NK-92 treated with Interleukin-12 subunit alpha and Interleukin-12 subunit beta, amount 100 ng/mL, for 24 hours (cell line): ENCODE results near the gene JAKMIP3.

ENCODE experiments used
- DNase-seq: peaks from one replicate; lab custom pipeline; 2025; lab: John Stamatoyannopoulos, UW

Gene JAKMIP3

DNA sequence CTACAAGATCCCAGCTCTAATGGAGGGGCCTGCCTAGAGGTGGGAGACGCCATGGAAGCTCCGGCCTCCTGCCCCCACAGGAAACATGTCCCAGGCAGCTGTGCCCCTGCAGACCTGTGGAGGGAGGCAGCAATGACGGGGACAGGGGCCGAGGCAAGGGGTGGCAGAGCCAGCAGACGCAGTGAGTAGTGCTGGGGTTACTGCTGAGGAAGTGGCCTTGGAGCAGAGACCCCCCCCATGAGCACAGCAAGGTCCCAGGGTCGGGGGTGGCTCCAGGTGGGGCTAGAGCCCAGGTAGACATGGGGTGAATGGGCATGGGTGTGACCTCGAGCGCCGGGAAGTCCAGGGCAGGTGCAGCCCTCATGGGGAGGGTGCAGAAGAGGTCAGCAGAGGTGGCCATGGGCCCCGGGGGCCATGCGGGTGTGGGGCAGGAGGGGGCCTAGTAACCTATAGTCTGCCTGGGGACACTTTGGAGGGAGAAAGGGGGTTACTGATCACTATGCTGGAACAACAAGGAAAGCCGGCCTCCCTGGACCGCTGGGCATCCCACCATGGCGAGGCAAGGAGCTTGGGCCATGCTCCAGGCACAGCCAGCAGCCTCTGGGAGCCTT is 45.5 kb downstream of the JAKMIP3 start:
- no peak for DNase-seq

DNA sequence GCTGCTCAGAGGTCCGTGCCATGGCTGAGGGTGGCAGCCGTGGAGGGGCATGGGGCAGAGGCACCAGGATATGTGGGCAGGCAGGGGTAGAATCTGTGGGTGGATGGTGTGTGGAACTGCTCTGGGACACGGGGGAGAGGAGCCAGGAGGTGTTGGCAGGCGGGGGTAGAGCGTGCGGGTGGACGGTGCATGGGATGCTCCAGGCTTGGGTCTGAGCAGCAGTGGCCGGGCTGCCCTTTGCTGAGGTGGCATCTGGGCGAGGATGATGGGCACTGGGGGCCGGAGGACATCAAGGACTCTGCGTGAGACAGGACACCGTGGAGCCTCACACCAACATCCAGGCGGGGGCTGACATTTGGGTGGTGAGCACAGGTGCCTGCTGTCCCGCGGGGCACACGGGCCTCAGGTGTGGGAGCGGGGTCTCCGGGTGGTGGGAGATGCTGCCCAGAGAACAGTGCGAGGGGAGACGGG is 46.2 kb downstream of the JAKMIP3 start:
- no peak for DNase-seq

DNA sequence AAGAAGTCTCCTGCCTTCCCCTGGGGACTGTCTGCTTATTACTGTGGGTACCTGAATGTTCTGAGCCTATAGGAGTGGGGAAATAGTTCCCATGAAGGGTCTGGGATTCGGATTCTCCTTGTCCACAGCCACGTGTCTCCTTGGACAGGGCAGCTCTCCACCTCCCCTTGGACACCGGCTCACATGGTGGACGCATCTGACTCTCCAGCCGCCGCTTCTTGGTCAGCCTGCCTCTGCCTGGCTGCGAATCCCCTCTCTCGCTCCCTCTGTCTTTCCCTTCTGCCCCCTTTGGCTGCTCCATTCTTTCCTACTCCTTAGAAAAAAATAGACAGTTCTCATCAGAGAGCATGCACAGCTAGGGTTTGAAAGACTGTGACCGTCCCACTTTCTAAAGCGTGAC is 46.9 kb downstream of the JAKMIP3 start:
- DNase-seq, result no peak

DNA sequence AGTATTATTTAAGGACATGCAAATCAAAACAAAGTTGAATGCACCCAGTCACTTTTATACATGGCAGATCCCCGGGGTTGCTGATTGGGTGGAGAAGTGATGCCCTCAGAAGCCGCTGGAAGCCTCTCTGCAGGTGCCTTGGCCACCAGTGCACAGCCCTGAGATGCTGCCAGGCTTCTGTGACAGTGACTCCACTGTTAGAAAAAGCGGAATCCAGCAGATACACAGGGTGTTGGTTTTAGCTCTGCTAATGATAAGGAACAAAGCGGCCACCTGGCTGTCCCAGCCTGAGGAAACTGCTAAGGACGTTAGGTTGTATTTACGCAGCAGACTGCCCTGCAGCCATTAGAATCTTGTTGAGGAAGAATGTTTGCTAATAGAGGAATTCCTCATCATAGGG is 47.5 kb downstream of the JAKMIP3 start:
- DNase-seq, result no peak

DNA sequence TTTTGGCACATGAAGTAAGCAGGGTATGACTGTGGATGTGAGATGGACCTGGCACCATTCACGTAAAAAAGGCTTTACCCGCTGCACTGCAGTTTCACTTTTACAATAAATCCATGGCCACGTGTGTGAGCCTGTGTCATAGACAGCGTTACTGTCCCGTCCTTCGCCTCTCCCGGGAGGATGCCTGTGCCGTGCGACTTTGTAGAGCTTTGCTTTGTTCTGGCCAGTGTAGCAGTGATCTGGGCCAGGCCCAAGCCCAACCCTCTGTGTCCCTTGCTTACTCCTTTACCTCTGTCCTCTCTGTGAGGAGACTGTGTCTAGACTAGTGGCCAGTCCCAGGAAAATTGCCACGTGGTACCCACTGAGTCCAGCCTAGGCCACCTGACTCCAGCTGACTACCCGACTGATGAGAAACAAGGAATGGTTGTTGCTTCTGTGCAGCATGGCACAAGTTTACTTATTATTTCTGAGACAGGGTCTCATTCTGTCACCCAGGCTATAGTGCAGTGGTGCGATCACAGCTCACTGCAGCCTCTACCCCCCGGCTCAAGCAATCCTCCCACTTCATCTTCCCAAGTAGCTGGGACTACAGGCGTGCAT is 48.1 kb downstream of the JAKMIP3 start:
- no peak for DNase-seq

DNA sequence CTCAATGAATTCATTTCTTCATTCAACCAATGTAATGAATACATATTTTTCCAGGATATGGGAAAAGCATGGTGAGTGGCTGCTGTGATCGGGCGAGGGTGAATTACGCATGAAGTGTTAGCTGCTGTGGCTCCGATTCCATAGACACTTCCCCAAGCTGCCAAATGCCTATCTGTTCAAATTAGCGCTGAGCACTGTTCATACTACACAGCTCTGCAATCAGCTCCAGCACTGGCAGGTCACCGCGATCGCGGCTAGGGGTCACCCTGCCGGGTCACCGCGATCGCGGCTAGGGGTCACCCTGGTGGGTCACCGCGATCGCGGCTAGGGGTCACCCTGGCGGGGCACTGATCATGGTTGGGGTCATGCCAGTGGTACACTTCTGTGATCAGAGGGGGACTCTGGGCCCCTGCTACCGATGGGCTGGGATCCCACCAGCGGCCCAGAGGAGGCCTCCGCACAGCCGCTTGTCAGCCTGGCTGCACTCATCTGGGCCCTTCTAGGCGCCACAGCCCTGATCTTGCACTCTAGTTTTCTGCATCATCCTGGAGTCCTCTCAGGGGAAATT is 49.3 kb downstream of the JAKMIP3 start:
- DNase-seq, result no peak
